Keratinocyte (primary cell): ENCODE measurements around the gene SLC25A14.

ENCODE experiments used
- CTCF ChIP-seq, 3 experiments: IDR thresholded peaks in 1 of 3; conservative IDR thresholded peaks in 1 of 3; optimal IDR thresholded peaks in 1 of 3; 2 replicates in 2 of 3; 3 replicates in 1 of 3; pipeline versions ENCODE3 to v1.5.1; 2011; ENCODE audit warnings: low read length in 3 of 3, mild to moderate bottlenecking in 3 of 3, moderate library complexity in 2 of 3, control low read depth in 1 of 3, inconsistent platforms in 1 of 3; ENCODE audit not compliant: insufficient read depth in 2 of 3; ENCODE audit errors: extremely low read depth in 1 of 3
- EZH2 ChIP-seq: IDR thresholded peaks from one replicate; pipeline ENCODE4 v1.6.1; 2012; ENCODE audit warnings: inconsistent platforms, mild to moderate bottlenecking, low read length, moderate library complexity

- TF ChIP-seq CTCF (optimal IDR thresholded peaks at IDR 0.05 in 1 of 3, IDR thresholded peaks at IDR 0.05 in 1 of 3, conservative IDR thresholded peaks at IDR 0.05 in 1 of 3; ENCODE audit: extremely low read depth in 1 of 3, insufficient read depth in 2 of 3, low read length in 3 of 3) (no peak), EZH2 (no peak)
Observed at GRCh38 chrX:130395341-130395740, 55.6 kb downstream of the SLC25A14 start.
